Measurements from ENCODE around the gene ADARB1. TPM values are rescaled to one million over a fixed set of nuclear protein-coding genes. Genes with fewer than 3 reads are reported as not detected.

The ADARB1 gene
- total and polyA plus RNA-seq, 2 of the 4 experiments (the other 2 are of a cell fraction): 39.8 to 47.3 TPM

DNA sequence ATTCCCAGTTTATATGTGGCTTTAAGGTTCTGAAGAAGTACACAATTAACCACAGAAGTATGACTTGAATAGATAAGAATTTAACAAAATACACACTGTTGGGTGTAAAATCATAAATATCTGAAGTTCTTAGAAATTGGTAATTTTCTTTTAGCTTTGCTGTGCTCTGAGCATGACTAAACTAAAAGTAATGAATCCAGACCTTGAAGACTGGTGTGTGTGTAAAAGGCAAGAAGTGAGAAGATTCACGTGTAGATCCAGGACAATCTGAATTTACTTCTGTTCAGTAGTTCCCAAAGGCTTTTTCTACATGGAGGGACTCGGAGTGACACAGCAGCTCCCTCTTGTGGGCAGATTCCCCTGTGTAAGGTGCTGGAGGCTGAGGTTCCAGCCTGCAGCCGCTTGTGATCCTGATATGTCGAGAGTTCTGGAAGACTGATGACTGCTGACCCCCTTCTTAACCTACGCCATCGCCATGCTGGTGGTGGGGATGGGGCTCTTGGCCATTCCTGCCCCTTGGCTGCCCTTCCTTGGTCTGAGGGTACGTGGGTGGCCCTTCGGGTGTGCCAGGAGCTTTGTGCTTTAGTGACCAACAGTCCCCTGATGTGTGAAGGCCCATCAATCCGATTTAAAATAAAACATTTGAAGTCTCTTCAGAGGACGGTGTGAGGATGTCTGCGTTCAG is 62.7 kb downstream of the ADARB1 start:
- Histone ChIP-seq H3K23ac (ENCODE audit: low read depth, low read length) (no peak overlapping the region), H2AFZ (replicated peaks; ENCODE audit: low read length, poor library complexity) (no peak overlapping the region), H3K4ac (ENCODE audit: low read depth, low read length) (peak overlapping the region; percentile 49), H4K8ac (ENCODE audit: low read depth in 2 of 2, low read length in 2 of 2) (no peak overlapping the region), H3K56ac (ENCODE audit: extremely low read depth, insufficient read depth, low read length) (no peak overlapping the region), H3K4me2 (ENCODE audit: low read depth, low read length) (no peak overlapping the region), H3K9me3 (ENCODE audit: control insufficient read depth, insufficient read depth, low read length) (no peaks in the 10 kb centered on the region), H4K20me1 (ENCODE audit: insufficient read depth, low read length) (peaks cover 89% of the 10 kb centered on the region), H2BK20ac (ENCODE audit: low read depth, low read length) (no peak overlapping the region), H4K91ac (ENCODE audit: insufficient read depth, low read depth, low read length) (no peak overlapping the region), H2BK5ac (ENCODE audit: low read depth, low read length, poor library complexity, severe bottlenecking) (no peak overlapping the region), H2AK5ac (ENCODE audit: low read depth, low read length) (peak overlapping the region; percentile 45), H3K36me3 (ENCODE audit: control insufficient read depth, insufficient read depth, low read length) (peaks cover 40% of the 10 kb centered on the region), H2AK9ac (replicated peaks; ENCODE audit: low read depth, low read length, poor library complexity) (peak overlapping the region; percentile 46), H3K79me1 (ENCODE audit: low read depth in 1 of 2, low read length in 2 of 2) (peaks cover 38 to 84% of the 10 kb centered on the region in 2 experiments), H2BK120ac (ENCODE audit: low read depth, low read length) (no peak overlapping the region), H3K18ac (ENCODE audit: low read depth, low read length) (no peak overlapping the region), H3K4me3 (ENCODE audit: insufficient read depth, low read depth, low read length) (no peak overlapping the region), H4K5ac (ENCODE audit: low read depth, low read length) (no peak overlapping the region), H3K4me1 (ENCODE audit: control insufficient read depth, insufficient read depth, low read length) (peaks cover 36% of the 10 kb centered on the region), H3K9me1 (ENCODE audit: insufficient read depth, low read length) (peaks cover 13% of the 10 kb centered on the region), H2BK15ac (ENCODE audit: low read depth, low read length) (no peak overlapping the region), H3K27me3 (ENCODE audit: control insufficient read depth, insufficient read depth, low read length) (no peaks in the 10 kb centered on the region), H3K9ac (ENCODE audit: low read depth, low read length) (peak overlapping the region; percentile 13; the same call in 1 of the 2 replicates), H3K14ac (replicated peaks; ENCODE audit: low read depth, low read length) (no peak overlapping the region), H3K27ac (ENCODE audit: insufficient read depth, low read length) (no peak overlapping the region; the same call in 1 of the 2 replicates)
- no TSS peak for BruUV-seq (replicated peaks)
- peak; percentile 90 for DNase-seq
- TF ChIP-seq MXI1 (IDR thresholded peaks at IDR 0.05; ENCODE audit: borderline replicate concordance, low read depth, low read length) (peak; percentile 79), FOS (IDR thresholded peaks at IDR 0.05; ENCODE audit: low read depth, low read length) (no peak), SMC3 (IDR thresholded peaks at IDR 0.05; ENCODE audit: low read depth, low read length) (peak; percentile 75), NFE2L2 (IDR thresholded peaks at IDR 0.05; ENCODE audit: low read depth, low read length) (no peak), BHLHE40 (IDR thresholded peaks at IDR 0.05; ENCODE audit: low read depth, low read length) (peak; percentile 59; the same call in 1 of the 2 replicates), RAD21 (IDR thresholded peaks at IDR 0.05; ENCODE audit: low read length) (peak; percentile 83), MAFK (IDR thresholded peaks at IDR 0.05; ENCODE audit: low read depth, low read length) (no peak), CEBPB (IDR thresholded peaks at IDR 0.05; ENCODE audit: low read depth, low read length) (no peak), POLR2A (IDR thresholded peaks at IDR 0.05; ENCODE audit: low read depth, low read length) (no peak), RFX5 (IDR thresholded peaks at IDR 0.05; ENCODE audit: low read depth, low read length) (no peak)
- TF ChIP-seq, protein P1, sequence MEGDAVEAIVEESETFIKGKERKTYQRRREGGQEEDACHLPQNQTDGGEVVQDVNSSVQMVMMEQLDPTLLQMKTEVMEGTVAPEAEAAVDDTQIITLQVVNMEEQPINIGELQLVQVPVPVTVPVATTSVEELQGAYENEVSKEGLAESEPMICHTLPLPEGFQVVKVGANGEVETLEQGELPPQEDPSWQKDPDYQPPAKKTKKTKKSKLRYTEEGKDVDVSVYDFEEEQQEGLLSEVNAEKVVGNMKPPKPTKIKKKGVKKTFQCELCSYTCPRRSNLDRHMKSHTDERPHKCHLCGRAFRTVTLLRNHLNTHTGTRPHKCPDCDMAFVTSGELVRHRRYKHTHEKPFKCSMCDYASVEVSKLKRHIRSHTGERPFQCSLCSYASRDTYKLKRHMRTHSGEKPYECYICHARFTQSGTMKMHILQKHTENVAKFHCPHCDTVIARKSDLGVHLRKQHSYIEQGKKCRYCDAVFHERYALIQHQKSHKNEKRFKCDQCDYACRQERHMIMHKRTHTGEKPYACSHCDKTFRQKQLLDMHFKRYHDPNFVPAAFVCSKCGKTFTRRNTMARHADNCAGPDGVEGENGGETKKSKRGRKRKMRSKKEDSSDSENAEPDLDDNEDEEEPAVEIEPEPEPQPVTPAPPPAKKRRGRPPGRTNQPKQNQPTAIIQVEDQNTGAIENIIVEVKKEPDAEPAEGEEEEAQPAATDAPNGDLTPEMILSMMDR (conservative IDR thresholded peaks at IDR 0.05; ENCODE audit: low read depth, low read length): peak; percentile 83
- TF ChIP-seq, protein P2, sequence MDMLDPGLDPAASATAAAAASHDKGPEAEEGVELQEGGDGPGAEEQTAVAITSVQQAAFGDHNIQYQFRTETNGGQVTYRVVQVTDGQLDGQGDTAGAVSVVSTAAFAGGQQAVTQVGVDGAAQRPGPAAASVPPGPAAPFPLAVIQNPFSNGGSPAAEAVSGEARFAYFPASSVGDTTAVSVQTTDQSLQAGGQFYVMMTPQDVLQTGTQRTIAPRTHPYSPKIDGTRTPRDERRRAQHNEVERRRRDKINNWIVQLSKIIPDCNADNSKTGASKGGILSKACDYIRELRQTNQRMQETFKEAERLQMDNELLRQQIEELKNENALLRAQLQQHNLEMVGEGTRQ (IDR thresholded peaks at IDR 0.05; ENCODE audit: low read depth, low read length): no peak
- ATAC-seq (ENCODE audit: low read depth): peak; percentile 76
- WGBS, 2 experiments (ENCODE audit: extremely low coverage in 2 of 2, insufficient read length in 1 of 2): 47% methylated on average over 2 of the region's 11 CpGs; no CpG with 5 or more reads in 1 of the 2 experiments
- in situ Hi-C loops (cut with MboI; ENCODE audit: low sequenced_read_pairs): no loop called here
- dilution Hi-C loops (cut with HindIII; ENCODE audit: low sequenced_read_pairs, unreplicated experiment): no loop called here
- intact Hi-C loops (cut with micrococcal nuclease): loop anchor here (1.0 to 10.0 kb wide), 5 partner anchors 175 to 332 kb away; partner anchors contain the start of genes PTTG1IP and UBE2G2
- ChIA-PET CTCF (interaction anchor here (0.6 to 3.0 kb wide), 14 partner anchors 9 to 199 kb away, joined by 3 to 21 read pairs (median 4); no protein-coding TSS in a partner anchor), POLR2A (ENCODE audit: unreplicated experiment) (interaction anchor here (0.5 kb wide), 1 partner anchor 28 kb away, joined by 3 read pairs; no protein-coding TSS in a partner anchor)

All from IMR-90 (cell line).